Measurements from ENCODE around the gene SIX3.

SIX3 gene

GRCh38 chr2:44942304-44943030 is 965 bp downstream of the SIX3 start:
- TF ChIP-seq CTCF (IDR thresholded peaks at IDR 0.05; ENCODE audit: low read depth, low read length, missing control alignments) = no peak
- no peak for DNase-seq (ENCODE audit: low read depth)
- no peak overlapping the region for H3K4me3 ChIP-seq (ENCODE audit: low read depth, low read length)
- in situ Hi-C loops (cut with HindIII; ENCODE audit: low sequenced_read_pairs) = no loop called here

- in situ Hi-C loops (cut with HindIII; ENCODE audit: low sequenced_read_pairs) = no loop called here
- TF ChIP-seq CTCF (IDR thresholded peaks at IDR 0.05; ENCODE audit: low read depth, low read length, missing control alignments) = no peak
- DNase-seq (ENCODE audit: low read depth) = no peak
- H3K4me3 ChIP-seq (ENCODE audit: low read depth, low read length) = no peak overlapping the region
Measured at GRCh38 chr2:44943031-44943692, 1.7 kb downstream of the SIX3 start.

GRCh38 chr2:44943693-44944101 is 2.2 kb downstream of the SIX3 start:
- no peak for DNase-seq (ENCODE audit: low read depth)
- no peak for TF ChIP-seq CTCF (IDR thresholded peaks at IDR 0.05; ENCODE audit: low read depth, low read length, missing control alignments)
- H3K4me3 ChIP-seq (ENCODE audit: low read depth, low read length) = no peak overlapping the region
- in situ Hi-C loops (cut with HindIII; ENCODE audit: low sequenced_read_pairs) = no loop called here

GRCh38 chr2:44944102-44944951 is 2.8 kb downstream of the SIX3 start:
- no peak overlapping the region for H3K4me3 ChIP-seq (ENCODE audit: low read depth, low read length)
- DNase-seq (ENCODE audit: low read depth) = no peak
- no peak for TF ChIP-seq CTCF (IDR thresholded peaks at IDR 0.05; ENCODE audit: low read depth, low read length, missing control alignments)
- in situ Hi-C loops (cut with HindIII; ENCODE audit: low sequenced_read_pairs) = no loop called here

GRCh38 chr2:44944952-44945612 is 3.6 kb downstream of the SIX3 start:
- no peak overlapping the region for H3K4me3 ChIP-seq (ENCODE audit: low read depth, low read length)
- in situ Hi-C loops (cut with HindIII; ENCODE audit: low sequenced_read_pairs) = no loop called here
- DNase-seq (ENCODE audit: low read depth) = no peak

More at GRCh38 chr2:44944952-44945612, 3.6 kb downstream of the SIX3 start:
- TF ChIP-seq CTCF (IDR thresholded peaks at IDR 0.05; ENCODE audit: low read depth, low read length, missing control alignments) = no peak
